GM13977 (cell line): ENCODE measurements around the gene BNC2.

Source experiments
- DNase-seq: peaks from one replicate; pipeline ENCODE4 v3.0.0; 2012; ENCODE audit warnings: low spot score
- in situ Hi-C: fragments of 300-500 bp; cut with MboI; formaldehyde crosslinking; loops from one replicate; pipeline ENCODE4 v1.12.0; 2022; ENCODE audit warnings: low sequenced_read_pairs, low pct_unique_long_range_greater_than_20kb, mixed read lengths, inconsistent platforms; ENCODE audit not compliant: unreplicated experiment
- TF ChIP-seq, protein P1 (sequence below): IDR thresholded peaks from 2 replicates; pipeline ENCODE4 v1.5.1; 2012; ENCODE audit warnings: mild to moderate bottlenecking, control low read depth; ENCODE audit not compliant: insufficient read depth; ENCODE audit errors: extremely low read depth, missing control alignments

BNC2 gene

GRCh38 chr9:16475996-16476395 lies 394.5 kb downstream of the BNC2 start:
- TF ChIP-seq, protein P1, sequence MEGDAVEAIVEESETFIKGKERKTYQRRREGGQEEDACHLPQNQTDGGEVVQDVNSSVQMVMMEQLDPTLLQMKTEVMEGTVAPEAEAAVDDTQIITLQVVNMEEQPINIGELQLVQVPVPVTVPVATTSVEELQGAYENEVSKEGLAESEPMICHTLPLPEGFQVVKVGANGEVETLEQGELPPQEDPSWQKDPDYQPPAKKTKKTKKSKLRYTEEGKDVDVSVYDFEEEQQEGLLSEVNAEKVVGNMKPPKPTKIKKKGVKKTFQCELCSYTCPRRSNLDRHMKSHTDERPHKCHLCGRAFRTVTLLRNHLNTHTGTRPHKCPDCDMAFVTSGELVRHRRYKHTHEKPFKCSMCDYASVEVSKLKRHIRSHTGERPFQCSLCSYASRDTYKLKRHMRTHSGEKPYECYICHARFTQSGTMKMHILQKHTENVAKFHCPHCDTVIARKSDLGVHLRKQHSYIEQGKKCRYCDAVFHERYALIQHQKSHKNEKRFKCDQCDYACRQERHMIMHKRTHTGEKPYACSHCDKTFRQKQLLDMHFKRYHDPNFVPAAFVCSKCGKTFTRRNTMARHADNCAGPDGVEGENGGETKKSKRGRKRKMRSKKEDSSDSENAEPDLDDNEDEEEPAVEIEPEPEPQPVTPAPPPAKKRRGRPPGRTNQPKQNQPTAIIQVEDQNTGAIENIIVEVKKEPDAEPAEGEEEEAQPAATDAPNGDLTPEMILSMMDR: no peak
- in situ Hi-C loops: no loop called here
- DNase-seq: no peak

DNA sequence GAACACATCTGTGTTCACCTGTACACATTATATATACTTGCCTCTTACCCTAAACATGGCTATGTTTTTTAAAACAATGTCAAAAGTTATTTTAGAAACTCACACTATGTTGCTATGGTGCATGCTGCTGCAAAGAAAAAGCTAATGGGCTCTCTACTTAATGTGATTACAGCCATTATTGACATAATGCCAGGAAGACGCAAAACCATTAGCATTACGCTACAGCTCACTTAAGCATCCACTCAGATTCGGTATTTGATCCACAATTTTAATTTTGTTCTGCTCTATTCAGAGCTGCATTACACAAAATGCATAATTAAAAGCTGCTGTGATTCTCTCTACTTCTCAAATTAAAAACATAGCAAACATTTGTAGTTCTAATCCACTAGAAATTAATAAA lies 395.2 kb downstream of the BNC2 start:
- in situ Hi-C loops: no loop called here
- TF ChIP-seq, protein P1: no peak
- no peak for DNase-seq

GRCh38 chr9:16469184-16469583 lies 401.3 kb downstream of the BNC2 start:
- DNase-seq: no peak
- in situ Hi-C loops: no loop called here
- TF ChIP-seq, protein P1: no peak

- TF ChIP-seq, protein P1: no peak
- in situ Hi-C loops: no loop called here
- no peak for DNase-seq
Measured at GRCh38 chr9:16461851-16462250, 408.6 kb downstream of the BNC2 start.

- in situ Hi-C loops: no loop called here
- no peak for DNase-seq
- TF ChIP-seq, protein P1: no peak
Measured at GRCh38 chr9:16461137-16461840, 409.2 kb downstream of the BNC2 start.

DNA sequence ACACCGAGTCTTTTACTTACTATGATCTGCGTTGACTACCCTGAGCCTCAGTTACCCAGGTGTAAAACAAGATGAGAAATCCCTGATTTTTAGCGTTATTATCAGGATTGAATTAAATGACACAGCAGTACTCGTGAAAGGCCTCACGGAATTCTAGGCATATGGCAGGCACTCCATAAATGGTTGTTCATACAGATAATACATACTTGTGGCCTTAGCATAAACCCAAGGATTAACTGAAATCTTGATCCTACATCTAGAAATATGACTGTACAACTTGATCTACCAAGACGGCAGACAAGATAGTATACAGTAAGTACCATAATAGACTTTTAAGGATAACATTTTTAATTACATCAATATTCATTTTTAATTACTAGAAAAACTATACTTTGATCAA lies 409.8 kb downstream of the BNC2 start:
- in situ Hi-C loops: no loop called here
- no peak for DNase-seq
- TF ChIP-seq, protein P1: no peak
